ENCODE results near the gene LDLRAD3. TPM values are rescaled to one million over a fixed set of nuclear protein-coding genes. Genes with fewer than 3 reads are reported as not detected.

LDLRAD3 gene
- total and polyA plus RNA-seq, 11 donors = 1.1 to 7.7 (median 2.6) TPM

DNA sequence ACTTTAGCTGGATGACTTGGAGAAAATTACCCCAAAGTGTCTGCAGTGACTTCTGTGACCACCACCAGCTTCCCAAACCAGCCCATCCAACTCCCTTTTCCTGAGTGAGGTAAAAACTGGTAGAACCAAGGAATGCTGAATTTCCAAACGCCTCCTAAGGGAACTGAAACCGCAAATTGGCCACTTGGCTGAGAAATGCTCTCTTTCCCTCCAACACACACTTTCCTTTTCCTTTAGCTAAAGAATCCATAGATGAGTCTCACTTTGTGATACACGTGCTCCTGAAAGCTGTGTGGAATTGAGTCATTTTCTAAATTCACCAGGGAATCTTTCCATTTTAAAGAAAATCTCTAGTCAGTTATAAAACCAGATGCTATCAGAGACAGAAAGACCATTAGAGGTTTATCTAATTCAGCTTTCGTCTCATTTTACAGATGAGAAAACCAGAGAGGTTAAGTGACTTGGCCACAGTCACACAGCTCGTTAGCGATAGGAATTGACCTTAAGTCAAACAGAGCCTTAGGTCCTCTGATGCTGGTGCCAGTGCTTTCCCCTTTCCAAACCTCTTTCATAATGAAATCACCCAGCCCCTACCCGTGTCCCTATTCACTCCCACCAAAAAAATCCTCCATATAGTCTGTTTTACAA, 208.2 kb downstream of the LDLRAD3 start:
- WGBS, 4 donors = 87 to 92% (median 90%) methylated on average over 7 of the region's 7 CpGs
- ATAC-seq = no peak
- no peak overlapping the region for H3K4me3 ChIP-seq
- no peak overlapping the region for H3K27ac ChIP-seq
- no peak for DNase-seq
- TF ChIP-seq, protein P1, sequence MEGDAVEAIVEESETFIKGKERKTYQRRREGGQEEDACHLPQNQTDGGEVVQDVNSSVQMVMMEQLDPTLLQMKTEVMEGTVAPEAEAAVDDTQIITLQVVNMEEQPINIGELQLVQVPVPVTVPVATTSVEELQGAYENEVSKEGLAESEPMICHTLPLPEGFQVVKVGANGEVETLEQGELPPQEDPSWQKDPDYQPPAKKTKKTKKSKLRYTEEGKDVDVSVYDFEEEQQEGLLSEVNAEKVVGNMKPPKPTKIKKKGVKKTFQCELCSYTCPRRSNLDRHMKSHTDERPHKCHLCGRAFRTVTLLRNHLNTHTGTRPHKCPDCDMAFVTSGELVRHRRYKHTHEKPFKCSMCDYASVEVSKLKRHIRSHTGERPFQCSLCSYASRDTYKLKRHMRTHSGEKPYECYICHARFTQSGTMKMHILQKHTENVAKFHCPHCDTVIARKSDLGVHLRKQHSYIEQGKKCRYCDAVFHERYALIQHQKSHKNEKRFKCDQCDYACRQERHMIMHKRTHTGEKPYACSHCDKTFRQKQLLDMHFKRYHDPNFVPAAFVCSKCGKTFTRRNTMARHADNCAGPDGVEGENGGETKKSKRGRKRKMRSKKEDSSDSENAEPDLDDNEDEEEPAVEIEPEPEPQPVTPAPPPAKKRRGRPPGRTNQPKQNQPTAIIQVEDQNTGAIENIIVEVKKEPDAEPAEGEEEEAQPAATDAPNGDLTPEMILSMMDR (IDR thresholded peaks at IDR 0.05) = no peak
- no peak for TF ChIP-seq POLR2A (IDR thresholded peaks at IDR 0.05)
- intact Hi-C loops (cut with DNase I) = loop anchor here in 1 of 10 donors (10.0 kb wide), 1 partner anchor 667 kb away; no protein-coding TSS in a partner anchor
- no peaks in the 10 kb centered on the region for H3K27me3 ChIP-seq
- H3K9me3 ChIP-seq = no peaks in the 10 kb centered on the region
- H3K4me1 ChIP-seq = peaks cover 0 to 43% (median 10%) of the 10 kb centered on the region in 12 donors
- no peaks in the 10 kb centered on the region for H3K36me3 ChIP-seq

DNA sequence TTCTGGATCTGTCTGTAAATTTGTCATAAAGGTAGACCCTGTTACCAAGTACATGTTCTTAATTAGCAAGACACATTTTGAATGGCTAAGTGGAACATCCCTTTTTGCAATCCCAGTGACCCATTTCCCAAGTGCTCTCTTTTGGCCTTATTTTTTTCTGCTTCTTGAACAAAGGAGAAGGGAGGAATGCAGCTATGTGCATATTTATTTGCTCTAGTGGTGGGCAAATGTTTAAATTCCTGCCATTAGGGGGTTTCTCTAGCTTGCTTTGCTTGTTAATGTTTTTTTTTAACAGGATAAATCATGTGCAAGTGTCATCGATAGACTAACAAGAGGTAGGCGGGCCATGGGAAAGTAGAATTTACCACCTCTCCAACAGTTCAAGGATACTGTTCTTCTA, 209.7 kb downstream of the LDLRAD3 start:
- WGBS, 4 donors = 87 to 100% (median 98%) methylated on average over 2 of the region's 2 CpGs
- Histone ChIP-seq H3K4me1 (peaks cover 0 to 51% (median 13%) of the 10 kb centered on the region in 12 donors), H3K36me3 (no peaks in the 10 kb centered on the region), H3K9me3 (no peaks in the 10 kb centered on the region), H3K4me3 (no peak overlapping the region), H3K27ac (no peak overlapping the region), H3K27me3 (no peaks in the 10 kb centered on the region)
- ATAC-seq = no peak
- no peak for DNase-seq
- intact Hi-C loops (cut with DNase I) = loop anchor here in 1 of 10 donors (10.0 kb wide), 1 partner anchor 669 kb away; no protein-coding TSS in a partner anchor
- TF ChIP-seq, protein P1 (IDR thresholded peaks at IDR 0.05) = no peak
- TF ChIP-seq POLR2A (IDR thresholded peaks at IDR 0.05) = no peak

DNA sequence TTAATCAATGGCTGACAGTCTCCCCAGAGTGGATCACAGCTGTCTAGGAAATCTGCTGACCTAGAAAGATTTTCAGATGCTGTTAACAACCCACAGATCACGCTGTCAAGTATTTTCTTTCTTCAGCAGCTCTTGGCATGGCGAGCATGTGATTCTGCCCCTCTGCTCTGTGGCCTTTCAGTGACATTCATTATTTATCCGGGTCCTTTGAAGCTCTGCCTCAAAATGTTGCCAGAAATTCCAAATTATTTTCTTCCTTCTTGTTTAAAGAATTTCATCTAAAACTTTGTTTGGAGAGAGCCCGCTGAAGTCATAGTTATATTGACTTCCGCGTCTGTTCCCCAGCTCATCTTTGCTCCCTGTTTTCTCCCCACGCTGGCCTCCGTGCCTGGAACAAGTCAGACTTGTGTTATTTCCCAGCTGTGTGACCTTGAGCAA, 211.3 kb downstream of the LDLRAD3 start:
- no peak for DNase-seq
- 69 to 81% (median 75%) methylated on average over 8 of the region's 8 CpGs for WGBS, 4 donors
- Histone ChIP-seq H3K4me3 (no peak overlapping the region), H3K27me3 (no peaks in the 10 kb centered on the region), H3K36me3 (no peaks in the 10 kb centered on the region), H3K4me1 (peaks cover 0 to 40% (median 11%) of the 10 kb centered on the region in 12 donors), H3K27ac (peak overlapping the region in 11 of 12 donors; percentile 3 to 60 (median 39)), H3K9me3 (no peaks in the 10 kb centered on the region)
- TF ChIP-seq, protein P1 (IDR thresholded peaks at IDR 0.05) = no peak
- TF ChIP-seq POLR2A (IDR thresholded peaks at IDR 0.05) = no peak
- intact Hi-C loops (cut with DNase I) = loop anchor here in 1 of 10 donors (5.0 to 10.0 kb wide), 2 partner anchors 102 to 670 kb away; no protein-coding TSS in a partner anchor
- ATAC-seq = peak in 2 of 4 donors; percentile 32 to 54

DNA sequence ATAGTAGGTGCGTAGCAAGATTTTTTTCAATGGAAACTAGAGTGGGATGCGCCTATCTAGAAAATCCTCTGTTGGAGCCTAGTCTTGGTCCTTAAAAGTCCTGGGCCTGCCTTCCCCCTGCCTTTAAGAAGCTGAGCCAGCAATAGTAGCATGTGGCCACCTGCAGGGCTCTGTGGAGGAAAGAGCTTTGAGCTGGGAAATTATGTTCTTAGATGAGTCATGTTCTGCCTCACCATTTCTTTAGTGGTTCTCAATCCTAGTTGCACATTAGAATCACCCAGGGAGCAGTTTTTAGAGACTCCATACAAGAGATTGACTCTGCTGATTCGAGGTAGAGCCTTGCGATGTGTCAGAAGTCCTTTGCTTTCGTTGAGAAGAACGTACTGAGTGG, 211.9 kb downstream of the LDLRAD3 start:
- DNase-seq (no peak), ATAC-seq (peak in 1 of 4 donors; percentile 43)
- WGBS, 4 donors = 83 to 92% (median 87%) methylated on average over 6 of the region's 6 CpGs
- H3K4me3 ChIP-seq = no peak overlapping the region
- TF ChIP-seq, protein P1 (IDR thresholded peaks at IDR 0.05) = no peak
- H3K36me3 ChIP-seq = no peaks in the 10 kb centered on the region
- H3K9me3 ChIP-seq = no peaks in the 10 kb centered on the region
- H3K4me1 ChIP-seq = peaks cover 0 to 46% (median 11%) of the 10 kb centered on the region in 12 donors
- intact Hi-C loops (cut with DNase I) = loop anchor here in 1 of 10 donors (5.0 to 10.0 kb wide), 2 partner anchors 102 to 671 kb away; no protein-coding TSS in a partner anchor
- H3K27ac ChIP-seq = peak overlapping the region in 8 of 12 donors; percentile 9 to 60 (median 52)
- H3K27me3 ChIP-seq = no peaks in the 10 kb centered on the region
